Measurements from ENCODE around the gene HOATZ. TPM values are rescaled to one million over a fixed set of nuclear protein-coding genes. Genes with fewer than 3 reads are reported as not detected.

Gene HOATZ
- total and polyA plus RNA-seq, 2 of the 13 experiments (the other 11 are each of a cell fraction or from before 2014, with no cell fraction given), result not detected

DNA sequence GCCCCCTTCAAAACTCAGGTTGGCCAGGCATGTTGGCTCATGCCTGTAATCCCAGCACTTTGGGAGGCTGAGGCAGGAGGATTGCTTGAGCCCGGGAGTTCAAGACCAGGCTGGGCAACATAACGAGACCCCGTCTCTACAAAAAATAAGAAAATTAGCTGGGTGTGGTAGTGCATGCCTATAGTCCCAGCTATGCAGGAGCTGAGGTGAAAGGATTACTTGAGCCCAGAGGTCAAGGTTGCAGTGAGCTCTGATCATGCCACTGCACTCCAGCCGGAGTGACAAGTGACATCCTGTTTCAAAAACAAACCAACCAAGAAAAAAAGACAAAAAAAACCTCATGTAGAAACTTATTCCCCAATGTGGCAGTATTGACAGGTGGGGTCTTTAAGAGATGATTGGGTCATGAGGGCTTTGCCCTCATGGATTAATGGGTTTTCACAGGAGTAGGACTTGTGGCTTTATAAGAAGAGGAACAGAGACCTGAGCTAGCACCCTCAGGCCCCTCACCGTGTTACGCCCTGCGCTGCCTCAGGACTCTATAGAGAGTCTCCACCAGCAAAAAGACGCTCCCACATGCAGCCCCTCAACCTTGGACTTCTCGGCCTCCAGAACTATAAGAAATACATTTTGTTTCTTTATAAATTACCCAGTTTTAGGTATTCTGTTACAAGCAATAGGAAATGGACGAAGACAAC, 48.3 kb downstream of the HOATZ start (continued):
- TF ChIP-seq, protein P1, sequence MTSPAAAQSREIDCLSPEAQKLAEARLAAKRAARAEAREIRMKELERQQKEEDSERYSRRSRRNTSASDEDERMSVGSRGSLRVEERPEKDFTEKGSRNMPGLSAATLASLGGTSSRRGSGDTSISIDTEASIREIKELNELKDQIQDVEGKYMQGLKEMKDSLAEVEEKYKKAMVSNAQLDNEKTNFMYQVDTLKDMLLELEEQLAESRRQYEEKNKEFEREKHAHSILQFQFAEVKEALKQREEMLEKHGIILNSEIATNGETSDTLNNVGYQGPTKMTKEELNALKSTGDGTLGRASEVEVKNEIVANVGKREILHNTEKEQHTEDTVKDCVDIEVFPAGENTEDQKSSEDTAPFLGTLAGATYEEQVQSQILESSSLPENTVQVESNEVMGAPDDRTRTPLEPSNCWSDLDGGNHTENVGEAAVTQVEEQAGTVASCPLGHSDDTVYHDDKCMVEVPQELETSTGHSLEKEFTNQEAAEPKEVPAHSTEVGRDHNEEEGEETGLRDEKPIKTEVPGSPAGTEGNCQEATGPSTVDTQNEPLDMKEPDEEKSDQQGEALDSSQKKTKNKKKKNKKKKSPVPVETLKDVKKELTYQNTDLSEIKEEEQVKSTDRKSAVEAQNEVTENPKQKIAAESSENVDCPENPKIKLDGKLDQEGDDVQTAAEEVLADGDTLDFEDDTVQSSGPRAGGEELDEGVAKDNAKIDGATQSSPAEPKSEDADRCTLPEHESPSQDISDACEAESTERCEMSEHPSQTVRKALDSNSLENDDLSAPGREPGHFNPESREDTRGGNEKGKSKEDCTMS (CRISPR knock-in tag; conservative IDR thresholded peaks at IDR 0.05), result no peak
- TF ChIP-seq ZNF652 (CRISPR knock-in tag; IDR thresholded peaks at IDR 0.05; ENCODE audit: borderline replicate concordance, low read depth) (no peak), SATB2 (CRISPR knock-in tag; IDR thresholded peaks at IDR 0.05) (no peak), RFX3 (CRISPR knock-in tag; IDR thresholded peaks at IDR 0.05) (no peak), ZSCAN12 (CRISPR knock-in tag; IDR thresholded peaks at IDR 0.05) (no peak), SNRNP70 (IDR thresholded peaks at IDR 0.05; ENCODE audit: low read depth, low read length) (no peak), ZFAT (CRISPR knock-in tag; conservative IDR thresholded peaks at IDR 0.05) (no peak), HMG20B (CRISPR knock-in tag; conservative IDR thresholded peaks at IDR 0.05) (no peak), ELF1 (CRISPR knock-in tag; IDR thresholded peaks at IDR 0.05) (no peak), NFIC (IDR thresholded peaks at IDR 0.05; ENCODE audit: low read length) (no peak), ZNF256 (CRISPR knock-in tag; conservative IDR thresholded peaks at IDR 0.05) (no peak), HNRNPUL1 (IDR thresholded peaks at IDR 0.05; ENCODE audit: low read depth, low read length) (no peak), MAFG (CRISPR knock-in tag; IDR thresholded peaks at IDR 0.05) (no peak), ARNTL (CRISPR knock-in tag; IDR thresholded peaks at IDR 0.05) (no peak), SALL2 (CRISPR knock-in tag; IDR thresholded peaks at IDR 0.05) (no peak), RBAK (CRISPR knock-in tag; IDR thresholded peaks at IDR 0.05) (no peak), NR2F1 (CRISPR knock-in tag; IDR thresholded peaks at IDR 0.05) (peak; percentile 44 to 53; a peak in 2 of 4 replicates), SALL1 (CRISPR knock-in tag; IDR thresholded peaks at IDR 0.05) (peak; percentile 44), FIP1L1 (IDR thresholded peaks at IDR 0.05; ENCODE audit: borderline replicate concordance, insufficient read depth, low read depth, low read length) (no peak), ZBTB7A (CRISPR knock-in tag; IDR thresholded peaks at IDR 0.05) (no peak)
- TF ChIP-seq, protein P2, sequence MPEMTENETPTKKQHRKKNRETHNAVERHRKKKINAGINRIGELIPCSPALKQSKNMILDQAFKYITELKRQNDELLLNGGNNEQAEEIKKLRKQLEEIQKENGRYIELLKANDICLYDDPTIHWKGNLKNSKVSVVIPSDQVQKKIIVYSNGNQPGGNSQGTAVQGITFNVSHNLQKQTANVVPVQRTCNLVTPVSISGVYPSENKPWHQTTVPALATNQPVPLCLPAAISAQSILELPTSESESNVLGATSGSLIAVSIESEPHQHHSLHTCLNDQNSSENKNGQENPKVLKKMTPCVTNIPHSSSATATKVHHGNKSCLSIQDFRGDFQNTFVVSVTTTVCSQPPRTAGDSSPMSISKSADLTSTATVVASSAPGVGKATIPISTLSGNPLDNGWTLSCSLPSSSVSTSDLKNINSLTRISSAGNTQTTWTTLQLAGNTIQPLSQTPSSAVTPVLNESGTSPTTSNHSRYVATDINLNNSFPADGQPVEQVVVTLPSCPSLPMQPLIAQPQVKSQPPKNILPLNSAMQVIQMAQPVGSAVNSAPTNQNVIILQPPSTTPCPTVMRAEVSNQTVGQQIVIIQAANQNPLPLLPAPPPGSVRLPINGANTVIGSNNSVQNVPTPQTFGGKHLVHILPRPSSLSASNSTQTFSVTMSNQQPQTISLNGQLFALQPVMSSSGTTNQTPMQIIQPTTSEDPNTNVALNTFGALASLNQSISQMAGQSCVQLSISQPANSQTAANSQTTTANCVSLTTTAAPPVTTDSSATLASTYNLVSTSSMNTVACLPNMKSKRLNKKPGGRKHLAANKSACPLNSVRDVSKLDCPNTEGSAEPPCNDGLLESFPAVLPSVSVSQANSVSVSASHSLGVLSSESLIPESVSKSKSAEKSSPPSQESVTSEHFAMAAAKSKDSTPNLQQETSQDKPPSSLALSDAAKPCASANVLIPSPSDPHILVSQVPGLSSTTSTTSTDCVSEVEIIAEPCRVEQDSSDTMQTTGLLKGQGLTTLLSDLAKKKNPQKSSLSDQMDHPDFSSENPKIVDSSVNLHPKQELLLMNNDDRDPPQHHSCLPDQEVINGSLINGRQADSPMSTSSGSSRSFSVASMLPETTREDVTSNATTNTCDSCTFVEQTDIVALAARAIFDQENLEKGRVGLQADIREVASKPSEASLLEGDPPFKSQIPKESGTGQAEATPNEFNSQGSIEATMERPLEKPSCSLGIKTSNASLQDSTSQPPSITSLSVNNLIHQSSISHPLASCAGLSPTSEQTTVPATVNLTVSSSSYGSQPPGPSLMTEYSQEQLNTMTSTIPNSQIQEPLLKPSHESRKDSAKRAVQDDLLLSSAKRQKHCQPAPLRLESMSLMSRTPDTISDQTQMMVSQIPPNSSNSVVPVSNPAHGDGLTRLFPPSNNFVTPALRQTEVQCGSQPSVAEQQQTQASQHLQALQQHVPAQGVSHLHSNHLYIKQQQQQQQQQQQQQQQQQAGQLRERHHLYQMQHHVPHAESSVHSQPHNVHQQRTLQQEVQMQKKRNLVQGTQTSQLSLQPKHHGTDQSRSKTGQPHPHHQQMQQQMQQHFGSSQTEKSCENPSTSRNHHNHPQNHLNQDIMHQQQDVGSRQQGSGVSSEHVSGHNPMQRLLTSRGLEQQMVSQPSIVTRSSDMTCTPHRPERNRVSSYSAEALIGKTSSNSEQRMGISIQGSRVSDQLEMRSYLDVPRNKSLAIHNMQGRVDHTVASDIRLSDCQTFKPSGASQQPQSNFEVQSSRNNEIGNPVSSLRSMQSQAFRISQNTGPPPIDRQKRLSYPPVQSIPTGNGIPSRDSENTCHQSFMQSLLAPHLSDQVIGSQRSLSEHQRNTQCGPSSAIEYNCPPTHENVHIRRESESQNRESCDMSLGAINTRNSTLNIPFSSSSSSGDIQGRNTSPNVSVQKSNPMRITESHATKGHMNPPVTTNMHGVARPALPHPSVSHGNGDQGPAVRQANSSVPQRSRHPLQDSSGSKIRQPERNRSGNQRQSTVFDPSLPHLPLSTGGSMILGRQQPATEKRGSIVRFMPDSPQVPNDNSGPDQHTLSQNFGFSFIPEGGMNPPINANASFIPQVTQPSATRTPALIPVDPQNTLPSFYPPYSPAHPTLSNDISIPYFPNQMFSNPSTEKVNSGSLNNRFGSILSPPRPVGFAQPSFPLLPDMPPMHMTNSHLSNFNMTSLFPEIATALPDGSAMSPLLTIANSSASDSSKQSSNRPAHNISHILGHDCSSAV (CRISPR knock-in tag; IDR thresholded peaks at IDR 0.05; ENCODE audit: borderline replicate concordance), result no peak
